Adrenal gland (tissue), 12 donors: ENCODE results near the gene MCRS1. TPM values are rescaled to one million over a fixed set of nuclear protein-coding genes. Genes with fewer than 3 reads are reported as not detected.
"Not testable (repeated sequence)": the region's sequence is repeated elsewhere in the genome, so short reads cannot be mapped to it uniquely, and the experiment has no call there.

ENCODE experiments used
- DNase-seq, 7 donors: peaks; one replicate each; pipeline ENCODE4 v3.0.0-alpha.2; 2019 to 2020
- H3K27ac ChIP-seq, 5 donors: fragments of 200-600 bp; sonication (generic) in 4 of 5; 1 replicate in 3 of 5; 2 replicates in 2 of 5; pipeline versions ENCODE4 v1.5.1 to v1.8.0; 2016 to 2020; ENCODE audit warnings: mild to moderate bottlenecking in 1 of 5
- H3K27me3 ChIP-seq: fragments of 200-600 bp; 2 replicates; pipeline ENCODE4 v1.8.0; 2021
- H3K36me3 ChIP-seq, 2 donors: fragments of 200-600 bp; replicated peaks in 1 of 2; 1 replicate in 1 of 2; 2 replicates in 1 of 2; pipeline versions ENCODE4 v1.5.1 to v1.8.0; 2018 to 2022
- H3K4me1 ChIP-seq, 2 donors: fragments of 200-600 bp; replicated peaks in 1 of 2; 1 replicate in 1 of 2; 2 replicates in 1 of 2; pipeline versions ENCODE4 v1.5.1 to v1.8.0; 2018 to 2021
- H3K4me3 ChIP-seq, 4 donors: fragments of 200-600 bp; sonication (generic) in 3 of 4; one replicate each; pipeline ENCODE4 v1.5.1; 2016 to 2018
- H3K9me3 ChIP-seq, 3 donors: fragments of 200-600 bp; sonication (generic) in 1 of 3; replicated peaks in 1 of 3; 1 replicate in 2 of 3; 2 replicates in 1 of 3; pipeline versions ENCODE4 v1.5.1 to v1.8.0; 2016 to 2021
- CTCF ChIP-seq, 6 experiments: fragments of 450-650 bp in 4 of 6; fragments of 200-600 bp in 2 of 6; sonication (generic) in 1 of 6; IDR thresholded peaks; 1 replicate in 5 of 6; 2 replicates in 1 of 6; pipeline versions ENCODE4 v1.5.1 to v1.8.0; 2016 to 2021; ENCODE audit warnings: antibody characterized with exemption in 6 of 6, mild to moderate bottlenecking in 2 of 6, moderate library complexity in 1 of 6
- POLR2A ChIP-seq, 2 donors: fragments of 450-650 bp; IDR thresholded peaks; one replicate each; pipeline ENCODE4 v1.6.1; 2017; ENCODE audit warnings: antibody characterized with exemption in 2 of 2, mild to moderate bottlenecking in 2 of 2, moderate library complexity in 1 of 2
- WGBS, 4 donors: extraction: QIAGEN DNeasy Blood & Tissue Kit in 2 of 4; methylation state at CpG; one replicate each; pipeline versions ENCODE4 v1.1.5 to v1.1.7; 2013 to 2017; 5-methylcytosine and 5-hydroxymethylcytosine counted together
- intact Hi-C, 2 donors: fragments of 100-400 bp; cut with DNase I; formaldehyde crosslinking; loops; one replicate each; pipeline versions ENCODE4 v1.14.1 to v1.15.0; 2022 to 2023
- polyA plus RNA-seq, 3 donors: library from polyadenylated mRNA; stranded (reverse); fragments of 200-250 nt in 2 of 3; fragments of 350-450 nt in 1 of 3; fragmentation: Illumina TruSeq in 1 of 3; extraction: RNeasy Lipid Tissue Mini Kit (QIAGEN cat#74804) in 1 of 3; gene quantifications; one replicate each; pipeline ENCODE4 v1.2.3, GENCODE V29; 2013 to 2014
- small RNA-seq, 2 donors: library from RNA; depleted of rRNA; stranded (forward); fragments of <200 nt; gene quantifications; one replicate each; pipeline ENCODE3, GENCODE V24; 2016
- total RNA-seq, 9 donors: library from RNA; depleted of rRNA in 4 of 9; stranded (reverse); fragments of >200 nt in 4 of 9; fragments of 120-200 nt in 1 of 9; fragmentation: NEBNext Ultra II Directional in 1 of 9; extraction: Animal tissue kit (Norgen Biotek cat#: 25700) in 1 of 9; gene quantifications; one replicate each; pipeline versions ENCODE4 v1.1.0 to v1.2.4, GENCODE V29; 2013 to 2023
- donor health status: healthy with polysubstance abuse.
- donor health status: Bipolar disorder and iron deficiency.
- donor health status: DM: yes; HTN: yes; CAD: no.
- donor health status: DM: no; HTN: no; CAD: no.
- donor health status: DM: no; HTN: no; CAD: no.
- donor health status: DM: yes; HTN: yes; CAD: no.

MCRS1 gene
- total and polyA plus RNA-seq, 12 donors = 28.3 to 98.1 (median 52.3) TPM

GRCh38 chr12:49512546-49512945 is 55.4 kb downstream of the MCRS1 start:
- WGBS, 4 donors = 77 to 87% (median 86%) methylated on average over 1 of the region's 1 CpG
- TF ChIP-seq POLR2A (IDR thresholded peaks at IDR 0.05) = no peak
- no peak for TF ChIP-seq CTCF (IDR thresholded peaks at IDR 0.05)
- Histone ChIP-seq H3K27ac (no peak overlapping the region), H3K4me1 (no peaks in the 10 kb centered on the region), H3K4me3 (no peak overlapping the region), H3K36me3 (no peaks in the 10 kb centered on the region), H3K9me3 (no peaks in the 10 kb centered on the region), H3K27me3 (no peaks in the 10 kb centered on the region)
- intact Hi-C loops = loop anchor here (5.0 kb wide), 1 partner anchor 150 kb away; no protein-coding TSS in a partner anchor
- DNase-seq = no peak

- TF ChIP-seq CTCF (IDR thresholded peaks at IDR 0.05) (no peak), POLR2A (IDR thresholded peaks at IDR 0.05) (no peak)
- H3K36me3 ChIP-seq = no peaks in the 10 kb centered on the region
- intact Hi-C loops = loop anchor here (5.0 kb wide), 1 partner anchor 149 kb away; no protein-coding TSS in a partner anchor
These were observed 56.5 kb downstream of the MCRS1 start for GRCh38 chr12:49511410-49511809.

GRCh38 chr12:49509681-49510080 is 58.3 kb downstream of the MCRS1 start:
- H3K9me3 ChIP-seq, DNase-seq, H3K27me3 ChIP-seq, H3K36me3 ChIP-seq, H3K4me3 ChIP-seq, H3K27ac ChIP-seq, H3K4me1 ChIP-seq: not testable (repeated sequence)
- 84 to 93% (median 89%) methylated on average over 8 of the region's 8 CpGs for WGBS, 4 donors
- intact Hi-C loops = loop anchor here (5.0 kb wide), 1 partner anchor 147 kb away; no protein-coding TSS in a partner anchor

More at GRCh38 chr12:49511410-49511809, 56.5 kb downstream of the MCRS1 start:
- Histone ChIP-seq H3K27ac (no peak overlapping the region), H3K9me3 (no peaks in the 10 kb centered on the region), H3K4me1 (no peaks in the 10 kb centered on the region), H3K27me3 (no peaks in the 10 kb centered on the region), H3K4me3 (no peak overlapping the region)
- DNase-seq = no peak

Small RNA genes lying within 50 kb of the gene (small RNA-seq; reads per million reads assigned to genes)
- 0 reads per million in 2 donors for gene POLR2KP1
- 0 reads per million in 2 donors for gene RNU6-834P

Other genes starting within 250 kb of the MCRS1 start
- 1 to 10 TPM in 7 of 9 donors, under 1 TPM in 1, not detected in 1; 0.53 to 9.5 (median 1.9) TPM for gene TROAP, start 244.9 kb downstream of the MCRS1 start, total RNA-seq
- gene TROAP, start 244.9 kb downstream of the MCRS1 start, polyA plus RNA-seq = 1 to 10 TPM; 1.1 to 1.8 (median 1.1) TPM
- gene C1QL4, start 231.0 kb downstream of the MCRS1 start, total RNA-seq = under 1 TPM in 2 of 9 donors, not detected in 7; 0.14 to 0.20 TPM
- not detected for gene C1QL4, start 231.0 kb downstream of the MCRS1 start, polyA plus RNA-seq
- 1 to 10 TPM in 2 of 9 donors, under 1 TPM in 7; 0.55 to 2.9 (median 0.74) TPM for gene DNAJC22, start 221.3 kb downstream of the MCRS1 start, total RNA-seq
- gene DNAJC22, start 221.3 kb downstream of the MCRS1 start, polyA plus RNA-seq = under 1 TPM; 0.40 to 0.51 (median 0.48) TPM
- 10 to 100 TPM in 7 of 9 donors, 1 to 10 TPM in 2; 4.9 to 21.4 (median 15.0) TPM for gene SPATS2, start 200.7 kb downstream of the MCRS1 start, total RNA-seq
- 10 to 100 TPM; 11.0 to 23.1 (median 19.1) TPM for gene SPATS2, start 200.7 kb downstream of the MCRS1 start, polyA plus RNA-seq
- 1 to 10 TPM in 7 of 9 donors, under 1 TPM in 2; 0.22 to 9.6 (median 2.3) TPM for gene KCNH3, start 29.1 kb downstream of the MCRS1 start, total RNA-seq
- 10 to 100 TPM in 2 of 3 donors, under 1 TPM in 1; 0.07 to 18.9 (median 18.1) TPM for gene KCNH3, start 29.1 kb downstream of the MCRS1 start, polyA plus RNA-seq
- 1 to 10 TPM in 5 of 9 donors, under 1 TPM in 3, not detected in 1; 0.39 to 2.3 (median 1.1) TPM for gene FAM186B, start 37.5 kb upstream of the MCRS1 start, total RNA-seq
- gene FAM186B, start 37.5 kb upstream of the MCRS1 start, polyA plus RNA-seq = 1 to 10 TPM in 1 of 3 donors, under 1 TPM in 2; 0.29 to 1.3 (median 0.37) TPM
- gene PRPF40B, start 55.4 kb upstream of the MCRS1 start, total RNA-seq = 10 to 100 TPM in 7 of 9 donors, 1 to 10 TPM in 2; 7.2 to 44.8 (median 22.1) TPM
- gene PRPF40B, start 55.4 kb upstream of the MCRS1 start, polyA plus RNA-seq = 100 to 1,000 TPM in 1 of 3 donors, 10 to 100 TPM in 1, 1 to 10 TPM in 1; 9.1 to 125 (median 83.6) TPM
- gene FMNL3, start 139.3 kb upstream of the MCRS1 start, total RNA-seq = 10 to 100 TPM in 8 of 9 donors, 1 to 10 TPM in 1; 7.7 to 24.1 (median 19.0) TPM
- gene FMNL3, start 139.3 kb upstream of the MCRS1 start, polyA plus RNA-seq = 10 to 100 TPM in 1 of 3 donors, 1 to 10 TPM in 2; 4.7 to 11.5 (median 7.0) TPM
- gene TMBIM6, start 173.4 kb upstream of the MCRS1 start, total RNA-seq = 100 to 1,000 TPM; 580 to 874 (median 762) TPM
- gene TMBIM6, start 173.4 kb upstream of the MCRS1 start, polyA plus RNA-seq = 100 to 1,000 TPM; 134 to 769 (median 249) TPM